ENCODE data around the gene IL17RC. TPM values are rescaled to one million over a fixed set of nuclear protein-coding genes. Genes with fewer than 3 reads are reported as not detected.

The IL17RC gene
- total RNA-seq, 1 donor from 2014 or later = 82.5 TPM

- Histone ChIP-seq H3K36me3 (peaks cover 0 to 22% of the 10 kb centered on the region in 2 donors), H3K9me3 (no peaks in the 10 kb centered on the region), H3K27ac (no peak overlapping the region), H3K4me3 (no peak overlapping the region), H3K4me1 (peaks cover 0 to 2% of the 10 kb centered on the region in 2 donors), H3K27me3 (no peaks in the 10 kb centered on the region)
- intact Hi-C loops (cut with DNase I) = no loop called here
- DNase-seq (ENCODE audit: low spot score in 2 of 2) = no peak
- TF ChIP-seq, protein P1, sequence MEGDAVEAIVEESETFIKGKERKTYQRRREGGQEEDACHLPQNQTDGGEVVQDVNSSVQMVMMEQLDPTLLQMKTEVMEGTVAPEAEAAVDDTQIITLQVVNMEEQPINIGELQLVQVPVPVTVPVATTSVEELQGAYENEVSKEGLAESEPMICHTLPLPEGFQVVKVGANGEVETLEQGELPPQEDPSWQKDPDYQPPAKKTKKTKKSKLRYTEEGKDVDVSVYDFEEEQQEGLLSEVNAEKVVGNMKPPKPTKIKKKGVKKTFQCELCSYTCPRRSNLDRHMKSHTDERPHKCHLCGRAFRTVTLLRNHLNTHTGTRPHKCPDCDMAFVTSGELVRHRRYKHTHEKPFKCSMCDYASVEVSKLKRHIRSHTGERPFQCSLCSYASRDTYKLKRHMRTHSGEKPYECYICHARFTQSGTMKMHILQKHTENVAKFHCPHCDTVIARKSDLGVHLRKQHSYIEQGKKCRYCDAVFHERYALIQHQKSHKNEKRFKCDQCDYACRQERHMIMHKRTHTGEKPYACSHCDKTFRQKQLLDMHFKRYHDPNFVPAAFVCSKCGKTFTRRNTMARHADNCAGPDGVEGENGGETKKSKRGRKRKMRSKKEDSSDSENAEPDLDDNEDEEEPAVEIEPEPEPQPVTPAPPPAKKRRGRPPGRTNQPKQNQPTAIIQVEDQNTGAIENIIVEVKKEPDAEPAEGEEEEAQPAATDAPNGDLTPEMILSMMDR (IDR thresholded peaks at IDR 0.05) = no peak
Observed at GRCh38 chr3:9957214-9957613, 40.3 kb downstream of the IL17RC start.

GRCh38 chr3:9965200-9965875, 48.4 kb downstream of the IL17RC start:
- DNase-seq (ENCODE audit: low spot score in 2 of 2) = no peak
- Histone ChIP-seq H3K36me3 (peaks cover 33 to 90% of the 10 kb centered on the region in 2 donors), H3K4me1 (no peaks in the 10 kb centered on the region), H3K4me3 (no peak overlapping the region), H3K9me3 (no peaks in the 10 kb centered on the region), H3K27me3 (no peaks in the 10 kb centered on the region), H3K27ac (no peak overlapping the region)
- TF ChIP-seq, protein P1 (IDR thresholded peaks at IDR 0.05) = no peak
- intact Hi-C loops (cut with DNase I) = no loop called here

DNA sequence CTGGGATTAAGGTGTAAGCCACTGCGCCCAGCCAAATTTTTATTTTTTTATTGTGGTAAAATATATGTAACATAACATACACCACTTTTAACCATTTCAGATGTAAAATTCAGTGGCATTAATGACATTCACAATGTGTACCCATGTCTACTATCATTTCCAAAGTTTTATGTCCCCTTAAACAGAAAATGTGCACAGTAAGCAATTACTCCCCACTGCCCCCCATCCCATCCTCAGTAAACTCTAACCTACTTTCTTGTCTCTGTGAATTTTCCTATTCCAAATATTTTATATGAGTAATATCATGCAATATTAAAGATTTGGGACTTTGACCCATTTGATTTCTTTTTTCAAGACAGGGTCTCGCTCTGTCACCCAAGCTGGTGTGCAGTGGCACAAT, 49.9 kb downstream of the IL17RC start:
- DNase-seq (ENCODE audit: low spot score in 2 of 2) = no peak
- intact Hi-C loops (cut with DNase I) = no loop called here
- Histone ChIP-seq H3K27me3 (no peaks in the 10 kb centered on the region), H3K36me3 (peaks cover 39 to 91% of the 10 kb centered on the region in 2 donors), H3K9me3 (no peaks in the 10 kb centered on the region), H3K27ac (no peak overlapping the region), H3K4me3 (no peak overlapping the region), H3K4me1 (no peaks in the 10 kb centered on the region)
- TF ChIP-seq, protein P1 (IDR thresholded peaks at IDR 0.05) = no peak

DNA sequence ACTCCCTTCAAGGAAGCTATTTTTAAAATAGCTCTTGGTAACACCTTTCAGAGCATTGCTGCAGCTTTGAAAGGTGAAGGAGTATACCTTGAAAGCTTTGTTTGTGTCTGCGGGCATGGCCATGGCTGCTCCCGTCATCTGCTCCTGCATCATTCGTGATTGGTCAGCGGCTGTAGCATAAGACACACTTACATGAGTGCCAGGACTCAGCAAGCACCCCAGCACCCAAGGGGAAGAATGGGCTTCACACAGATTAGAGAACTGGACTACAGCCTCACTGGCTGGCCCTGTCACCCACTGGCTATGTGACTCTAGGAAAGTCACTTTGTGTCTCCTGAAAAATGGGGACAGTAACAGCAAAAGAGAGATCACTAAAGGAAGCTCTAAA, 52.7 kb downstream of the IL17RC start:
- H3K9me3 ChIP-seq = no peaks in the 10 kb centered on the region
- H3K4me3 ChIP-seq = no peak overlapping the region
- no peaks in the 10 kb centered on the region for H3K4me1 ChIP-seq
- H3K27me3 ChIP-seq = no peaks in the 10 kb centered on the region
- no peak for DNase-seq (ENCODE audit: low spot score in 2 of 2)
- peaks cover 55 to 91% of the 10 kb centered on the region in 2 donors for H3K36me3 ChIP-seq
- TF ChIP-seq, protein P1 (IDR thresholded peaks at IDR 0.05) = no peak
- no peak overlapping the region for H3K27ac ChIP-seq
- intact Hi-C loops (cut with DNase I) = no loop called here

DNA sequence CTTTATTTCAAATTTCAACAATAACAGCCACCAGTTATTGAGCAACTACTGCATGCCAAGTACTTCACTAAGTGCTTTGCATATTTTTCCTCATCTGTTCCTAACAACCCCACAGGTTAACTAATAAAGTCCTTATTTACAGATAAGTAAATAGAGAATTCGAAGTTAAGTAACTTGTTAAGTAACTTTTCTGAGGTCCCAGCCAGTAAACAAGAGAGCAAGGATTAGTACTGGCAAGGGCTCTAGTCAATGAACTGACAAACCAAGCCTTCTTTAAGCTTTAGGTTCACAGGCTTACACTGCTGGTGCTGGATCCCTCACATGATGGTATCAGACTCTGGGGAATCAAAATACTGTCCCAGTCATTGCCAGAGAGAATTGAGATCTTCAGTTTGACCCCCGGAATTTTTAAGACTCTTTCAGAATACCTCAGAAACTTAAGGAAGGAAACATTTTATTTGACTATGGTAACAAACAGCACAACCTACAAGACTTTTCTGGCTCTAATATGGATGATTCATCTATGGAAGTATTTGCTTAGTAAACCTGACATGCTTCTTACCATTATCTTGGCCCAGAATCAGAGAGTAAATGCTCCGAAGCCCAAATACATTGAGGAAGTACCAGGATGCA, 53.2 kb downstream of the IL17RC start:
- Histone ChIP-seq H3K27ac (no peak overlapping the region), H3K4me1 (no peaks in the 10 kb centered on the region), H3K27me3 (no peaks in the 10 kb centered on the region), H3K4me3 (no peak overlapping the region), H3K36me3 (peaks cover 59 to 94% of the 10 kb centered on the region in 2 donors), H3K9me3 (no peaks in the 10 kb centered on the region)
- intact Hi-C loops (cut with DNase I) = no loop called here
- DNase-seq (ENCODE audit: low spot score in 2 of 2) = no peak
- TF ChIP-seq, protein P1 (IDR thresholded peaks at IDR 0.05) = no peak
